Measurements from ENCODE around the gene TUBAL3. TPM values are rescaled to one million over a fixed set of nuclear protein-coding genes. Genes with fewer than 3 reads are reported as not detected.

The TUBAL3 gene
- not detected in 2 replicates for total RNA-seq (2014; rRNA removed; shearing (Covaris generic); ENCODE audit: low replicate concordance)

DNA sequence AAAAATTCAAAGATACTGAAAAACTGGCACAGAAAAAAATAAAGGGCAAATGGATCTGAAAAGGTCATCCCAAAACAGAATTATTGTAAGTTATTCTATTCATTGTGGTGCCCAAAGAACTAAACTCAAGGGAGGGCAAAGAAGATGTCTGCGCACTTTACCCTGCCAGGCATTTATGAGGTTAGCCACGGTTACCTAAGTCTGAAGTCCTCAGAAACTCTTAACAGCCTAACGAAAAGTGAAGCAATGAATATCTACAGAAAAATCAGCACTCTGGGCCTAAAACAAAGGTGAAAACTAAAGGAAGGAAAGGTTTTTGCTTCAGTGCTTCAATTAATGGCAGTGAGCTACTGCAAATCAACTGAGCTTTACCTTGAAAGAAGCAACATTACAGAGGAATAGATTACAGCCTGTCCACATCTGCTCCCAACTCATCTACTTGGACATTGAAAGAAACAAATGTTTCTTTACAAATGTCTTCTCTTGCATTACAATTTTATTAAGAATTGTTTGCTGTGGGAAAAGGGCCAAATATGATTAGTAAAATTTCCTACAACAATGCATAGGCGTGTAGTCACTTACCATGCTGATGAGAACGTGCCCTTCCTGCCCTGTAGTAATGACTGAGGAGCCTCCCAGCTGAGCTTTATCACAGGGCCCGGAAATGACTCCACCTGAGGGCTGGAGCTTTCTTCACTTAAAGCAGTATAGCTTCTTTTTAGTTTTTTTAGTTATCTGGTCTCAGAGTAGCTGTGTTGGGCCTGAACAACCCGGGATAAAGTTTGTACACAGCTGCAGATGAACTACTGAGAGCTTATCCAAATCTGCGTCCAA lies at the start of gene TUBAL3:
TUBAL3 (minus strand) TSS at position 621 of the 834 bp plus-strand sequence; CDS start at position 585, 36 bp downstream.
- no peak for DNase-seq (ENCODE audit: low read depth)
- in situ Hi-C loops (cut with HindIII; ENCODE audit: low pct_unique_long_range_greater_than_20kb, low sequenced_read_pairs): no loop called here

DNA sequence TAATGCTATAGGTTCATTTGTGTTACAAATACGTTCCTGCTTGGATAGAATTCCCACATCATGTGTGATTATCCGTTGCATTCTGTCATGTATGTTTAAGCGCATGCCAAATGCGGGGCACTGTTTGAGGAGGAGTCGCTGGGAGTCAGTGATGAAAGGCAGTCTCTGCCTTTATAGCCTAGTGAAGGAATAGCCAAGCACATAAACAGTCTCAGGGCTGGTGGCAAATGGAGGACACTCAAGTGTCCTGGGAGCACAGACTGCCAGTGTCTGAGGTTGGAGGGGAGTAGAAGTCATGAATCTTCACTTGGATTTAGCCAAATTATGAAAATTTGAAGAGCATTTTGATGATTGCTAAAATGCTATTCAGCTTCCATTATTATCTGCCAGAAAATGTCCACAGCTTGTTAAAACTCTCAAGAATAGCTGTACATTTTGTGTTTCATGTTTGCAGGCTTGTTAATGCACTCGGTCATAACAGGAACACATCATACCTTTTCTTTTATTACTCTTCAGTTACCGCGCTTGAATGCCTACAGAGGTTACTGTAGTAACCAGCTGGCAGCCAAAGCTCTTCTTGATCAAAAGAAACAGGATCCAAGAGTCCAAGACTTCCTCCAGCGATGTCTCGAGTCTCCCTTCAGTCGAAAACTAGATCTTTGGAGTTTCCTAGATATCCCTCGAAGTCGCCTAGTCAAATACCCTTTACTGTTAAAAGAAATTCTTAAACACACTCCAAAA lies 49.3 kb upstream of the TUBAL3 start:
- in situ Hi-C loops (cut with HindIII; ENCODE audit: low pct_unique_long_range_greater_than_20kb, low sequenced_read_pairs): no loop called here
- no peak for DNase-seq (ENCODE audit: low read depth)

- in situ Hi-C loops (cut with HindIII; ENCODE audit: low pct_unique_long_range_greater_than_20kb, low sequenced_read_pairs): no loop called here
Measured at GRCh38 chr10:5450605-5451384, 46.2 kb upstream of the TUBAL3 start.

DNA sequence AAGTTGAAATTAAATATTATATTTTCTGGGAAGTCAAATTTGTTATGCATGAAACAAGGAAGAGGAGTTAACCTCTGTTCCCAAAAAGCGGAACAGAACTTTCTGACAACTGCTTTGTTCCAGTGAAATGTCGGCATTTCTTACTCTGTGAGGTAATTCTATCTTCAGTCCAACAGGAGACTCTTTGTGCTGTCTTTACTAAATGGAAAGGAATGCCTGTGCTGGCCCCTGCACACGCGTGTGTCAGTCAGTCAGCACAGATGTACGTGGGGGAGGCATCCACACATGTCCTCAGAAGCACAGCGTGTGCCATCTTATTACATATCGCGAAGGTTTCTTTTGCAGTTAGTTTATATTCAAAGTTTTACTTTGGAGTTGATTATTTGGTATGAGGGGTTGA lies 45.2 kb upstream of the TUBAL3 start:
- DNase-seq (ENCODE audit: low read depth): no peak
- in situ Hi-C loops (cut with HindIII; ENCODE audit: low pct_unique_long_range_greater_than_20kb, low sequenced_read_pairs): loop anchor here (25.0 kb wide), 1 partner anchor 613 kb away; the partner anchor contains the start of gene AKR1E2

More at GRCh38 chr10:5450605-5451384, 46.2 kb upstream of the TUBAL3 start:
- DNase-seq (ENCODE audit: low read depth): no peak

GRCh38 chr10:5449227-5449626 lies 44.6 kb upstream of the TUBAL3 start:
- in situ Hi-C loops (cut with HindIII; ENCODE audit: low pct_unique_long_range_greater_than_20kb, low sequenced_read_pairs): loop anchor here (25.0 kb wide), 1 partner anchor 612 kb away; the partner anchor contains the start of gene AKR1E2
- no peak for DNase-seq (ENCODE audit: low read depth)

GRCh38 chr10:5448333-5449001 lies 43.8 kb upstream of the TUBAL3 start:
- in situ Hi-C loops (cut with HindIII; ENCODE audit: low pct_unique_long_range_greater_than_20kb, low sequenced_read_pairs): loop anchor here (25.0 kb wide), 1 partner anchor 611 kb away; the partner anchor contains the start of gene AKR1E2
- DNase-seq (ENCODE audit: low read depth): peak; percentile 34

DNA sequence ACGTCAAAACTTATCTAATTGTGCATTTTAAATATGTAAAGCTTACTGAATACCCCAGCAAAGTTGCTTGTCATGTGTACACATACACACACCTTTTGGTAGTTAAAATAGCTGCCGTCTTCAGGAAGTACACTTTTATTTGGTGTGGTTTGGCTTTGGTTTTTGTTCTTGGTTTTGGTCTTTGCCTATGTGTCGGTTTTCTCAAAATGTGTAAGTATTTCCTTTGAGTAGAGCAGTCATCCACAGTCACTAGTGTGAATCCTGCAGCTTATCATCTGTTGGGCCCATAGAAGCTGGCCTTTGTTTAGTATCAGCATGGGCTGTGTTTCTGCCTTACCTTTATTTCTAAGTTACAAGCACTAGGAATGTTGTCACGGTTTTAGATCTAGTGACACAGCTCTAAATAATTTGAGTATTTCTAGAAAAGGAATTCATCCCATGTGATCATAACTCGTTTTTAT lies 43.0 kb upstream of the TUBAL3 start:
- in situ Hi-C loops (cut with HindIII; ENCODE audit: low pct_unique_long_range_greater_than_20kb, low sequenced_read_pairs): loop anchor here (25.0 kb wide), 1 partner anchor 610 kb away; the partner anchor contains the start of gene AKR1E2
- peak; percentile 29 for DNase-seq (ENCODE audit: low read depth)

DNA sequence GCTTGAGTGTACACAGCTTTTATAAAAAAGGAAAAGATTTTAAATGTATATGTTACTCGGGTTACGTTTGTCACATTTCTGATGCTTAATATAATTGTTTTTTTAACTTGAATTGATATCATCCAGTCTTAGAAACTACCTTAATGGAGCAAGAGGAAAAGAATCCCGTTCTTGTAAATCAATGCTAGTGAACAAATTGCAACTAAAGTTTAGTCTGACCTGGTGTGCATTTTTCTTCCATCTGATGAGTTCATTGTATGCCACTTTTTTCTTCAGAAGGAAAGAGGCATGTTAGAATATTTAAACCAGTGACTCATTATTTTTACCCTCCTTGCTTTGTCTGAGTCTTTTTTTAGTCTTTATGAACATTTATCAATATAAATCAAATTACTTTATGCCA lies 42.4 kb upstream of the TUBAL3 start:
- peak; percentile 24 for DNase-seq (ENCODE audit: low read depth)
- in situ Hi-C loops (cut with HindIII; ENCODE audit: low pct_unique_long_range_greater_than_20kb, low sequenced_read_pairs): loop anchor here (25.0 kb wide), 1 partner anchor 610 kb away; the partner anchor contains the start of gene AKR1E2

DNA sequence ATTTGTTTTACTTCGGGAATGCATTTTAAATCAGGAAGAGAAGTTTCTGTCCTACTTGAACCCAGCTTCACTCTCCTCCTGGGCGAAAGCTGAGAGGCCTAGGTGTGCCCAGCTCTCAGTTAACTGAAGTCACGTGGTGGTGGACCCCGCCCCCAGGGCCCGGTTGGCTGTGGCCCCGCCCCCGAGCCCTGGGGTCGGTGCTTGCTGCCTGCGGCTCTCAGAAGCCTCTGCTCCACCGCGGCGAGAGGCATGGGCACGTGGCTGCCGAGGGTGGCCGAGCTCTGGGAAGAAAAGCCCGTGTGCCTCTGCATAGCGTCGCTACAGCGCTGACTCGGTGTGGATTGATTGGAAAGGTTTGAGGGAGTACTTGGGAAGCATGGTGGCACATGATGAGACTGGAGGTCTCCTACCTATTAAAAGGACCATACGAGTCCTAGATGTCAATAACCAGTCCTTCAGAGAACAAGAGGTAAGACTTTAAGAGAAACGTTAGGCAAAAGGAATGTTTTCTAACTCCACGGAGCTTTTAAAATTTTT lies 41.8 kb upstream of the TUBAL3 start:
- in situ Hi-C loops (cut with HindIII; ENCODE audit: low pct_unique_long_range_greater_than_20kb, low sequenced_read_pairs): loop anchor here (25.0 kb wide), 1 partner anchor 609 kb away; the partner anchor contains the start of gene AKR1E2
- peak; percentile 91 for DNase-seq (ENCODE audit: low read depth)

- in situ Hi-C loops (cut with HindIII; ENCODE audit: low pct_unique_long_range_greater_than_20kb, low sequenced_read_pairs): loop anchor here (25.0 kb wide), 1 partner anchor 608 kb away; the partner anchor contains the start of gene AKR1E2
- no peak for DNase-seq (ENCODE audit: low read depth)
Measured at GRCh38 chr10:5445006-5445405, 40.4 kb upstream of the TUBAL3 start.

DNA sequence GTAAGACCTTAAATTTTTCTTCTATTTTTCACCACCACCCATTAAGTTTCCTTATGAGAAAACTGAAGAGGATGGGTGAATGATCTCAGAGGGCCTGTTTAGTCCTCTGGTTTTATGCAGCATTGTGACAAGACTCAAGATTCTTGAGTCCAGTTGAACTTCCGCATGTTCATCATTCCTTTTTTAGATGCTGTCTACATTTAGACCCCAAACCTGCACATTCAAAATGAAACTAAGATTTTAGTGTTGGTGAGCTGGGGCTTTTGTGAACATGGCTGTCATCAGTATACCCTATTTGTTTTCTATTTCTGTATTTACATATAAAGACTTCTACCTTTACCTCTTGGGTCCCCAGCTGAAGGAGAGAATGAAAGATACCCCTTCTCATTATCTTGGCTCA lies 38.8 kb upstream of the TUBAL3 start:
- in situ Hi-C loops (cut with HindIII; ENCODE audit: low pct_unique_long_range_greater_than_20kb, low sequenced_read_pairs): loop anchor here (25.0 kb wide), 1 partner anchor 606 kb away; the partner anchor contains the start of gene AKR1E2
- DNase-seq (ENCODE audit: low read depth): no peak

GRCh38 chr10:5442990-5443370 lies 38.4 kb upstream of the TUBAL3 start:
- in situ Hi-C loops (cut with HindIII; ENCODE audit: low pct_unique_long_range_greater_than_20kb, low sequenced_read_pairs): loop anchor here (25.0 kb wide), 1 partner anchor 606 kb away; the partner anchor contains the start of gene AKR1E2

GRCh38 chr10:5442065-5442989 lies 37.7 kb upstream of the TUBAL3 start:
- in situ Hi-C loops (cut with HindIII; ENCODE audit: low pct_unique_long_range_greater_than_20kb, low sequenced_read_pairs): loop anchor here (25.0 kb wide), 1 partner anchor 605 kb away; the partner anchor contains the start of gene AKR1E2
- peak; percentile 58 for DNase-seq (ENCODE audit: low read depth)

More at GRCh38 chr10:5442990-5443370, 38.4 kb upstream of the TUBAL3 start:
- DNase-seq (ENCODE audit: low read depth): no peak

DNA sequence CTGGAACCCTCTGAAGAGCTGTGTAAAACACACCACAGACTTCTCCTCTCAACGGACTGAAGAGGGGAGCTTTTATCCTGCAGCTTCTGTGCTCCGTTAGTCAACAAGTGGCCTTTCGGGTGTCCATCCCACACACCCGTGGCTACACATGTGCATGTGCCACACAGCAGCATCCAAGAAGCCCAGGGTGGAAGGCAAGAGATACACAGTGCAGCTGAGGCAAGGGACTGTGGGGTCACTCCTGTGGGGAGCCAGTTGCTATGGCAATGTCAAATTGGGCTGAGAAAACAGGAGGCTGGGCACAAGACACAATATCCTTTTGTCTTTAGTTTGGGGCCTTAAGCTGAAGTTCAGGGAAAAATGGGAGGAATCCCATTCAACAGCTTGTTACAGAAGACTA lies 36.5 kb upstream of the TUBAL3 start:
- DNase-seq (ENCODE audit: low read depth): no peak
- in situ Hi-C loops (cut with HindIII; ENCODE audit: low pct_unique_long_range_greater_than_20kb, low sequenced_read_pairs): loop anchor here (25.0 kb wide), 1 partner anchor 604 kb away; the partner anchor contains the start of gene AKR1E2

- in situ Hi-C loops (cut with HindIII; ENCODE audit: low pct_unique_long_range_greater_than_20kb, low sequenced_read_pairs): loop anchor here (25.0 kb wide), 1 partner anchor 603 kb away; the partner anchor contains the start of gene AKR1E2
- no peak for DNase-seq (ENCODE audit: low read depth)
Measured at GRCh38 chr10:5440206-5440605, 35.6 kb upstream of the TUBAL3 start.

GRCh38 chr10:5435328-5435727 lies 30.7 kb upstream of the TUBAL3 start:
- DNase-seq (ENCODE audit: low read depth): no peak
- in situ Hi-C loops (cut with HindIII; ENCODE audit: low pct_unique_long_range_greater_than_20kb, low sequenced_read_pairs): loop anchor here (25.0 kb wide), 1 partner anchor 598 kb away; the partner anchor contains the start of gene AKR1E2
